Mesendoderm (in vitro differentiated cells): ENCODE data around the gene CKM.

Source experiments
- DNase-seq: peaks from one replicate; pipeline ENCODE4 v3.0.0; 2013
- H2AK5ac ChIP-seq: 2 replicates; pipeline ENCODE4 v1.6.1; 2013; ENCODE audit warnings: low read length, inconsistent platforms
- H2BK120ac ChIP-seq: 2 replicates; pipeline ENCODE4 v1.6.1; 2013; ENCODE audit warnings: low read depth, mild to moderate bottlenecking, low read length, moderate library complexity, mixed read lengths
- H2BK15ac ChIP-seq: replicated peaks from 2 replicates; pipeline ENCODE4 v1.6.1; 2013; ENCODE audit warnings: low read depth, mild to moderate bottlenecking, moderate library complexity
- H2BK5ac ChIP-seq: 2 replicates; pipeline ENCODE4 v1.6.1; 2013; ENCODE audit warnings: low read length, inconsistent platforms
- H3K18ac ChIP-seq: 2 replicates; pipeline ENCODE4 v1.6.1; 2013; ENCODE audit warnings: mild to moderate bottlenecking, low read length, mixed read lengths
- H3K23ac ChIP-seq: one replicate; pipeline ENCODE4 v1.6.1; 2013; ENCODE audit warnings: low read length
- H3K27ac ChIP-seq: 2 replicates; pipeline ENCODE4 v1.5.1; 2013; ENCODE audit warnings: low read depth, mild to moderate bottlenecking, inconsistent platforms, low read length, moderate library complexity
- H3K27me3 ChIP-seq: 2 replicates; pipeline ENCODE4 v1.6.1; 2013; ENCODE audit warnings: low read length, control low read depth, mild to moderate bottlenecking, inconsistent platforms; ENCODE audit not compliant: insufficient read depth, poor library complexity
- H3K36me3 ChIP-seq: 2 replicates; pipeline ENCODE4 v1.6.1; 2013; ENCODE audit warnings: low read length, inconsistent platforms; ENCODE audit not compliant: control insufficient read depth, insufficient read depth
- H3K4ac ChIP-seq: one replicate; pipeline ENCODE4 v1.6.1; 2013; ENCODE audit warnings: low read depth, mild to moderate bottlenecking, low read length, moderate library complexity
- H3K4me1 ChIP-seq: 2 replicates; pipeline ENCODE4 v1.6.1; 2013; ENCODE audit warnings: low read depth, low read length, inconsistent platforms; ENCODE audit not compliant: control insufficient read depth
- H3K4me2 ChIP-seq: 2 replicates; pipeline ENCODE4 v1.6.1; 2013; ENCODE audit warnings: low read length
- H3K4me3 ChIP-seq: 2 replicates; pipeline ENCODE4 v1.5.1; 2013; ENCODE audit warnings: mild to moderate bottlenecking, low read length
- H3K56ac ChIP-seq: one replicate; pipeline ENCODE4 v1.6.1; 2013; ENCODE audit warnings: low read length
- H3K79me1 ChIP-seq: 2 replicates; pipeline ENCODE4 v1.6.1; 2013; ENCODE audit warnings: low read length, inconsistent platforms
- H3K79me2 ChIP-seq: 2 replicates; pipeline ENCODE4 v1.6.1; 2013; ENCODE audit warnings: mild to moderate bottlenecking, low read length; ENCODE audit not compliant: control insufficient read depth, insufficient read depth
- H3K9ac ChIP-seq: 2 replicates; pipeline ENCODE4 v1.6.1; 2013; ENCODE audit warnings: low read length, inconsistent platforms
- H4K5ac ChIP-seq: one replicate; pipeline ENCODE4 v1.6.1; 2013; ENCODE audit warnings: low read length
- H4K8ac ChIP-seq: one replicate; pipeline ENCODE4 v1.6.1; 2013; ENCODE audit warnings: low read depth, mild to moderate bottlenecking, control low read depth, low read length, moderate library complexity
- WGBS: extraction: QIAGEN DNeasy Blood & Tissue Kit; methylation state at CpG from one replicate; pipeline ENCODE4 v1.1.7; 2013; ENCODE audit warnings: low lambda C conversion rate, missing lambda C conversion rate; ENCODE audit not compliant: insufficient coverage; ENCODE audit errors: extremely low coverage; 5-methylcytosine and 5-hydroxymethylcytosine counted together

The CKM gene

GRCh38 chr19:45263013-45263412, 59.7 kb downstream of the CKM start:
- Histone ChIP-seq H3K27ac (no peak overlapping the region), H3K4ac (no peak overlapping the region), H3K4me2 (no peak overlapping the region), H4K5ac (no peak overlapping the region), H3K79me1 (no peaks in the 10 kb centered on the region), H3K36me3 (no peaks in the 10 kb centered on the region), H3K79me2 (no peaks in the 10 kb centered on the region), H3K23ac (no peak overlapping the region), H2BK15ac (no peak overlapping the region), H3K4me3 (no peak overlapping the region), H3K27me3 (no peaks in the 10 kb centered on the region), H2BK120ac (no peak overlapping the region), H3K56ac (no peak overlapping the region), H4K8ac (no peak overlapping the region), H2AK5ac (no peak overlapping the region), H3K9ac (no peak overlapping the region), H2BK5ac (no peak overlapping the region), H3K18ac (no peak overlapping the region), H3K4me1 (no peaks in the 10 kb centered on the region)
- no peak for DNase-seq
- no CpG with 5 or more reads among the region's 11 CpGs for WGBS

DNA sequence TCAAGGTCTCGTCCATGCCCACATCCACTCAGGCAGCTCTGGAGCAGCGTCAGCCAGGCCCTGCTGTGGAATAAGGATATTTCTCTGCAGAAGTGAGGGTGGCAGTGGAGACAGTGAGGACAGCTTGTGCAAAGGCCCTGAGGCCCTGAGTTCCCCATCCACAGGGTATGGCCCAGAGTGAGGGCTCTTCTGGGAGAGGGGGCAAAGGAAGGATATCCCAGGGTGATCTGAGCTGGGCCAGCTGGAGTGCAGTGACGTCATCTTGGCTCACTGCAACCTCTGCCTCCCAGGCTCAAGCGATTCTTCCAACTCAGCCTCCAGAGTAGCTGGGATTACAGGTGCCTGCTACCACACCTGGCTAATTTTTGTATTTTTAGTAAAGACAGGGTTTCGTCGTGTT, 60.1 kb downstream of the CKM start:
- Histone ChIP-seq H2BK120ac (no peak overlapping the region), H2AK5ac (no peak overlapping the region), H2BK5ac (no peak overlapping the region), H2BK15ac (no peak overlapping the region), H3K23ac (no peak overlapping the region), H3K18ac (no peak overlapping the region), H3K4ac (no peak overlapping the region), H3K79me2 (no peaks in the 10 kb centered on the region), H3K36me3 (no peaks in the 10 kb centered on the region), H4K8ac (no peak overlapping the region), H3K9ac (no peak overlapping the region), H4K5ac (no peak overlapping the region), H3K56ac (no peak overlapping the region), H3K79me1 (no peaks in the 10 kb centered on the region), H3K4me1 (no peaks in the 10 kb centered on the region), H3K27ac (no peak overlapping the region), H3K4me2 (no peak overlapping the region), H3K27me3 (no peaks in the 10 kb centered on the region), H3K4me3 (no peak overlapping the region)
- WGBS = no CpG with 5 or more reads among the region's 6 CpGs
- no peak for DNase-seq

DNA sequence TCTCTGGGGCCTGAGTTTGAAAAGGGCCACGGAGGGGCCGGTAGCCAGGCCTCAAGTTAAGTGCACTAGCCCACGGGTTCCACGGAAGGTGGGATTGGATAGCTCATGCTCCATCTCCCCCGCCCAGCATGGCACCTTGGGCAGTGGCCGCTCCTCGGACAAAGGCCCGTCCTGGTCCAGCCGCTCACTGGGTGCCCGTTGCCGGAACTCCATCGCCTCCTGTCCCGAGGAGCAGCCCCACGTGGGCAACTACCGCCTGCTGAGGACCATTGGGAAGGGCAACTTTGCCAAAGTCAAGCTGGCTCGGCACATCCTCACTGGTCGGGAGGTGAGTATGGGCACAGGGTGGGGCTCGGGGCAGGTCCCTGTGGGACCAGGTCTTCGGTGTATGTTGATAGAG, 63.8 kb downstream of the CKM start:
- WGBS = no CpG with 5 or more reads among the region's 19 CpGs
- no peak overlapping the region for H3K9ac ChIP-seq
- H3K4me2 ChIP-seq = no peak overlapping the region
- no peaks in the 10 kb centered on the region for H3K27me3 ChIP-seq
- peaks cover 5% of the 10 kb centered on the region for H3K79me1 ChIP-seq
- no peak overlapping the region for H4K5ac ChIP-seq
- H3K79me2 ChIP-seq = peaks cover under 1% of the 10 kb centered on the region
- no peak overlapping the region for H3K27ac ChIP-seq
- no peak overlapping the region for H2BK120ac ChIP-seq
- H3K56ac ChIP-seq = no peak overlapping the region
- H2BK5ac ChIP-seq = no peak overlapping the region
- H3K18ac ChIP-seq = no peak overlapping the region
- no peak overlapping the region for H3K23ac ChIP-seq
- no peak for DNase-seq
- H3K4me3 ChIP-seq = no peak overlapping the region
- no peak overlapping the region for H4K8ac ChIP-seq
- H2AK5ac ChIP-seq = no peak overlapping the region
- H2BK15ac ChIP-seq = no peak overlapping the region
- H3K4ac ChIP-seq = no peak overlapping the region
- H3K4me1 ChIP-seq = no peaks in the 10 kb centered on the region
- H3K36me3 ChIP-seq = no peaks in the 10 kb centered on the region

DNA sequence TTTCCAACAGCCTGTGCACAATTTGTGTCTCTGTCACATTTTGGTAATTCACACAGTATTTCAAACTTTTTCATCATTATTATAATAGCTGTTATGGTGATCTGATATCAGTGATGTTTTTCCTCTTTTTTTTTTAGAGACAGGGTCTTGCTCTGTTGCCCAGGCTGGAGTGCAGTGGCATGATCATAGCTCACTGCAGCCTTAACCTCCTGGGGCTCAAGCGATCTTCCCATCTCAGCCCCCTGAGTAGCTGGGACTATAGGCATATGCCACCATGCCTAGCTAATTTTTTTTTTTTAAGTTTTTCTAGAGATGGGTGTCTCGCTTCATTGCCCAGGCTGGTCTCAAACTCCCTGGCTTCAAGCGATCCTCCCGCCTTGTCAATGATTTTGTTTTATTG, 65.8 kb downstream of the CKM start:
- Histone ChIP-seq H3K4ac (no peak overlapping the region), H3K4me1 (no peaks in the 10 kb centered on the region), H4K8ac (no peak overlapping the region), H4K5ac (no peak overlapping the region), H3K4me3 (no peak overlapping the region), H2BK120ac (no peak overlapping the region), H3K27me3 (no peaks in the 10 kb centered on the region), H2BK15ac (no peak overlapping the region), H3K27ac (no peak overlapping the region), H3K36me3 (no peaks in the 10 kb centered on the region), H3K4me2 (no peak overlapping the region), H2BK5ac (no peak overlapping the region), H3K23ac (no peak overlapping the region), H2AK5ac (no peak overlapping the region), H3K79me2 (peaks cover 3% of the 10 kb centered on the region), H3K79me1 (peaks cover 14% of the 10 kb centered on the region), H3K56ac (no peak overlapping the region), H3K18ac (no peak overlapping the region), H3K9ac (no peak overlapping the region)
- whole genome bisulfite sequencing = no CpG with 5 or more reads among the region's 4 CpGs
- no peak for DNase-seq
